HG02981 (cell line): ENCODE data around the gene HOXB2.

Experiments
- ATAC-seq: cut with Tn5 transposase; IDR thresholded peaks from one replicate; pipeline ENCODE4 v1.9.1; 2021; ENCODE audit warnings: mild to moderate bottlenecking, moderate library complexity; ENCODE audit not compliant: unreplicated experiment

HOXB2 gene

DNA sequence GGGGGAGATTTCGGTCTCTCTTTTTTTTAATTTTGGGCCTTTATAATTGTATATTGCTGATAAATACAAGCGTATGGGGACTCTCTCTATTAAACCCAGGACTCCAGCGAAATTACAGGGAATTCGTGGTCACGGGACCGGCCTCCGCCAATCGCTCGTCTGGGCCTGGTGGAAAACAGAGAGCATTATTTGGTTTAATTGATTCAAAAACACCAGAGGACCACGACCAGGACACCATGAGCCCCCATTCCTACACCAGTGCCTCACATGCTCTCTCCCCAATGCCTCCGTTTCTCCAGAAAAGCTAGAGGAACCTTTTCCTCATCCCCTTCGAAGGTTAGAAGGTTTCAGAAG is at the start of gene HOXB2:
Gene HOXB2, minus strand, starts transcription at position 88 of the 354 bp plus-strand sequence. CDS start 198 bp downstream, outside the sequence.
- ATAC-seq, result no peak

DNA sequence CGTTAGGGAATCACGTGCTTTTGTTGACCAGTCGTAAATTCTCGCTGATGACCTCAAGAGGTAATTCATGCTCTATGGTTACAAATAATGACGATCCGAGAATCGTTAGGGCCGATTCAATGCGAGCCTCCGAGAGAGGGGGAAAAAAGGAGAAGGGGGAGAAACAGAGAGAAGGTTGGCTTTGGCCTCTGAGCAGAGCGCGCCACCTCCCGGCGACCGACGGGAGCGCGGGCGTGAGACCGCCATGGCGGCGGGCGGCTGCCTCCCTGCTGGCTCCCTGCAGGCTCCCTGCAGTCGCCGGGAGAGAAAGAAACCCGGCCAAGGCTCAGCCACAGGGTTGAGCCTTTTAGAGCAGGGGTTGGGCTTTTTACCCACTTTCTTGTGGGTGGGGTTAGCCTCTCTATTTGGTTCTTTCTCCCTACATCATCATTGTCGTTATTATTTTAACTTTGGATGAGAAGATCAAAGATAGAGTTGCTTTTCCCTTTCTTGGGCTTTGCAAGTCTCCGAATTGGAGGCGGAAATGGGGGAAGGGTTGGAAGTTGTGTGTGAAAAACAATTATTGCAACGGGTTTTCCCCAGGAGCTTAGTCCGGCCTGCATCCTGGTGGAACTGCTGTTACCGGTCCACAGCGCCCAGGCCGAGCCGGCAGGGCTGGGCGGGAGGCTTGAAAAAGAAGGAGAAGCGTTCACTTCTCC is 49.1 kb upstream of the HOXB2 start:
- ATAC-seq, result no peak

DNA sequence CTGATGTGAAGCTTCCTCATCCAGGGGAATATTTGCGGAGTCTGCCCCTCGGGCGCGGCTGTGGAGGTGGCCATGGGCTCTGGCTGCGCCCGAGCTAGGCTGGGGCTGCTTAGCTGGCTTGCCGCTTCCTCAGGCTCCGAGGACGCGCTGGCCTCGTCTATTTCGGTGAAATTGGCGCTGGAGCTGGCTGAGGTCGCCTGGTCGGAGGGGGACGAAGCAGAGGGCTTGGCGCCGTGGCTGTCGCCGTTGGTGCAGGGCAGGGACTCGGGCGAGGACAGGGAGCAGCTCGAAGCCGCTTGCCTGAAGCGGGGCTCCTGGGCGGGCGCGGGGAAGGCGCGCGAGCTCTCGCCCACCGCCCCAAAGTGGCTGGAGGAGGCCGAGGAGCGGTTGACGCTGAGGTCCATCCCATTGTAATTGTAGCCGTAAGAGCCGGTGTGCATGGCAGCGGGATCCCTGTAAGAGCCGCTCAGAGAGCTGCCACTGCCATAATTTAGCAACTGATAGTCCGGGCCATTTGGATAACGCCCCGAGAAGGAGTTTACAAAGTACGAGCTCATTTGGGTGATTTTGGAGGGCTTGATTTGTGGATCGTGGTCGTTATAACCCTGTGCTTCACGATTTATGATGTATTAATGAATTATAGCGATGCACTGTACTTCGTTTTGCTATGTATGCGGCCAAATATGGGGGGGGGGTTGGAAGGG is 48.4 kb upstream of the HOXB2 start, which contains the start of gene HOXB5:
Gene HOXB5, minus strand, starts transcription at position 654 of the 704 bp plus-strand sequence. Its CDS starts 97 bp downstream, at position 557.
- no peak for ATAC-seq

DNA sequence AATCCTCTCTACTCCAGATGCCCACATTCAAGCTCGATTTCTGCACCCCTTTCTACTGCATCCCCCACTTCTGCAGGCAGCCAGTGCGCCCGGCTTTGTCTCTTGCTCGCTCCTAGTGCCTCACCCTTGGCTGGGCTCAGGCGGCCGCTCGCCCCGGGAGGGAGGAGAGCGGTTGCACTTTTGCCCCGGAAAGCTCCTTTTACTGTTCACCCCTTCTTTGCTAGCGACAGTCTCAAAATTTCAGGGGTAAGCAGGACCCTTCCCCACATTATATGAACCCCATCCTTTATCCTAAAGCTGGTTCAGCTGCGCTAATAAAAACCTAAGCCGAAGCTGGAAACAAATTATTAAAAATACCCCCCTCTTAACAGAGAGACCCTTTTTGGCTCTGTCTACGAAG is 47.7 kb upstream of the HOXB2 start:
- ATAC-seq, result no peak

DNA sequence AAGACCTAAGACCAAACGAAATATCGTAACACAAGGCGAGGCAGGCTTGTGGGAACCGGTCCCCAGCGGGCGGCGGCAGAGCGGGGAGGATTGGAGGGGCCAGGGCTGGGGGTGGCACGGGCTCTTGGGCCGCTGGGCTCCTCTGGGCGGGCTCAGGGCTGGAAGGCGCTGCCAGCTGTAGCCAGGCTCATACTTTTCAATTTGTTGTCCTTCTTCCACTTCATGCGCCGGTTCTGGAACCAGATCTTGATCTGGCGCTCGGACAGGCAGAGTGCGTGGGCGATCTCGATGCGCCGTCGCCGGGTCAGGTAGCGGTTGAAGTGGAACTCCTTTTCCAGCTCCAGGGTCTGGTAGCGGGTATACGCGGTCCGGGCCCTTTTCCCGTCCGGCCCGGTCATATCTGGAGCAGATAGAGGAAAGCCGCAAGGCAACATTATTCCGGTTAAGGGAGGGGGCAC is 47.2 kb upstream of the HOXB2 start:
- ATAC-seq, result no peak

DNA sequence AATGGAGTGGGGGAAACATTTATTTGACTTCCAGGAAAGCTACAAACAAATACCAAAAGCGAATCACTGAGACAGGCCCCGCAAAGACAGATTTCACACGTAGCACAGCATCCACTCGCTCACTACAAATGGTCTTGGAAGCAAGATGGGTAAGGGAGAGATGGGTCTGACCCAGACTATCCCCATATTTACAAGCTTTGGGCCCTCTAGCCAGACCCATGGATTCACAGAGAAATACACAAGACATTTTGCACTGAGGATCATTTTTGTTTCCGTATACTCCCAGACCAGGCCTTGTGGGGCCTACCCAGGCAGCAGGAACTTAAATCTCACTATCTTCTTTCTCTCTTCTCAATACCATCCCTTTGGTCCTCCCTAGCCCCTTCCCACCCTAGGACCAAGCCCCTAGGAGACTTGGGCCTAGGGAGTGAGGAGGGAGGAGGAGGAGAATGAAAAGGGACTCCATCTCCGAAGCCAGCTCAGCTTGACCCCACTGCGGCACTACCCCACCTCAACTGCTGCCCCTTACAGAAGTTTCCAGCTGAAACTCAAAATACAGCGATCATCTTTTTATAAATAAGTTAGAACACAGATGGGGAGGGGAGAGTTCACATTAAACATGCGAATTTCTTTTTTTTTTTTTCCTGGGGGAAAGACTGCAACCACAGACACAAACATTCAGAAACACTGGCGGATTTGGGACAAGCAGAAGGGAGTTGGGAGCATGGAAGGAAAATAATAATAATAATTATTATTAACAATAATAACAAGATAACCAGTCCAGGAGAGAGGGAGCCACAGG is 46.5 kb upstream of the HOXB2 start:
- ATAC-seq, result no peak

DNA sequence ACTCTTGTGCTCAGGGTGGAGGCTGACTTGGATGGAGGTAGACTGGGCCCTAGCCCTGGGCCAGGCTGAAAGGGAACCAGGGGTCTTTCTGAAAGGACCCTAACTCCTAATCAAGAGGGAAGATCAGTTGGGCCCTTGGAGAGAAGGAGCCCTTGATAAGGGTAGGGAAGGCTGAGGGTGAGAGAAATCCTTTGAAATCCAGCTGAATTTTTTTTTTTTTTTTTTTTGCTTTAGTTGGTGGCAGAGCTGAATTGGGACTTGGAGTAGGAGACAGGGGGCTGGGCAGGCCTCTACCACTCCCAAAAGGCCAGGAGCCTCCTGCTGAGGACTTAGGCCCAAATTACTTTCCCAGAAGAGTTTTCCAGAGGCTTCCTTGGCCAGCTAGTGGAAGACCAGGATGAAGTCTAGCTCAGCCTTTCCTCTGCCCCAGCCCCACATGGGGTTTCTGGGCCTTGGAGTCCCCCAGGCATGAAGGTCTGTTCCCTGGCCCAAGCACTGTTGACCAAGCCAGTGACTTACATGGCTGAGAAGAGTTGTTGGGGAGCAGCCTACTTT is 45.8 kb upstream of the HOXB2 start:
- no peak for ATAC-seq

DNA sequence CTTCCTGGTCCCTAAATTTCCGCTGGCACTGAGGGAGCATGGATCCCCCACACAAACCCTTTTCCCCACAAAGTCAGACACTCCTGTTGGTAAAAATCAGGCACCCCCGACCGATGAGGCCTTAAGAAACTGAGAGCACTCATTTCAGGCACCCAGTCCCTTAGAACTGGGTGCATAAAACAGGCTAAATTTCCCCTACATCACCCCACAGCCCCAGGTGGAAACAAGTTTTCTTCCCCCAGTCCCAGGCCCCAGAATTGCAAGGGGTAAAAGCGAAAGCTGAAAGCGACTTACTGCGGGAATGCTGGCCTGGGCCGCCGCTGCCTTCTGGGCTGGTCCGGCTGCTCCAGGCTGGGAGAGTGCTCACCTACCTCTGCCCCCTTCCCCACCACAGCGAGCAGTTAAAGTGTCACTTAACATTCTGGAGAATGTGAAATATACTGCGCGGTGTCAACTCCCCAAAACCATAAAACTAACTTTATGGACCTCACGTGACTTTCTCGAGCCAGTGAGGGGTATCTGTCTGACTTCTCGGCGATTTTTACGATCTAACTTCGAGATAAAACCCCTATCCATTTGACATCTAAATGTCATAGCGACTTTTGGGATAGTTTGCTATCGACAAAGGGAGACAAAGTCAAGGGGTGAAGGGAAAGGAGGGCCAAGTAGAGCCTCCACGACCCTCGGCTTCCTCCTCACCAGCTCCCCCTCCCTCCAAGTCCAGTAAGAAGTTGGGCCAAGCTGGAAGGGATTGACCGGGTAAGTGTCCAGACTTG is 45.1 kb upstream of the HOXB2 start, which contains the start of gene HOXB3:
Gene HOXB3, minus strand, starts transcription at position 411 of the 776 bp plus-strand sequence. CDS start 37,767 bp downstream, outside the sequence.
- no peak for ATAC-seq

DNA sequence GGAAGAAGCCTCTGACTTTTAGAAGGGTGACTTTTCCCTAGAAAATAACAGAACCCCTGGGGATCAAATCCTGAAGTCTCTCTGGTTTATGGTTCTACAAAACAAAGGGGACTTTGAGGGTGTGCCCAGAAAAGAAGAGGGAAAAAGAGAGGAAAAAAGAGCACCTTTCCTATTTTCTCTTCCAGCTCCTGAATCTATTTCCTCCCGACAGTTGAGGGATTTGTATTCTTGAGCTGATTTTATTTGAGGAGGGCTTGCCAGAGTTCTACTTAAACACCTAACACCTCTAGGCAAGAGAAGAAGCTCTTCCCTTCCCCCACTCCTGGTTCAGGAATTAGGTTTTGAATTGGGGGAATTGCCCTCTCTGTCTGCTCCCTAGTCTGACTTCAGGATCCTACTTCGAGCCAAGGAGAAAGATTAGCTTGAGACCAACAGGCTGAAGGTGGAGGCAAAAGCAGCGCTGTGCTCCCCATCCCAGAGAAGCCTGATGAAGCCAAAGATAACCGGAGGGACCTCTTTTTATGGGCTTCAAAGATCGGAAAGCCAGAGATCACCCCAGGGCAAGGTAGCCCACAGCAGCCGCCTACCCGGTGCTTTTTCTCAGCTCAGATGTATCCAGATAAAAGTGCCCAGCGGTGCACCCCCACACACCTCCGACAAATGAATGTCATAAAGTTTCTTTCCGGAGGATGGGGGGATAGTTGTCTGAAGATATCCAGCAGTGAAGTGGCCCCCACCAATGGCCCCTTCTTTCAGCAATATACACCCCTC is 44.3 kb upstream of the HOXB2 start:
- ATAC-seq, result no peak

DNA sequence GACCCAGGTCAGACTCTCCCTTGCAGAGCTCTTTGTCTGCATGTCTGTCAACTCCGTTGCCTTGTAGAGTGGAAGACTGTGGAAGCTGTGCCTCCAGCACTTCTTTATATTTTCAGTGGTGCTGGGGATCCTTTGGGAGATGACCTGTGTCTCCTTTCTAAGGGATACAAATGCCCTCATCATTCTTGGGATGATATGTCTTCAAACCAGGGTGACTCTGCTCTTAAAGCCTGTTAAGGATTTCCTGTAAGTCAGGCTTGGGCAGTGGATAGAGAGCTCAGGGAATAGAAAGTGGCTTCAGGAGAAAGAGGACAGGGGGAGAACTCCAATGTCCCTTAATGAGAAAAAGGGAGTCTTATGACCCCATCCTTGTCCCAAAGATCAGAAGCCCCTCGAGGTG is 43.6 kb upstream of the HOXB2 start:
- no peak for ATAC-seq

DNA sequence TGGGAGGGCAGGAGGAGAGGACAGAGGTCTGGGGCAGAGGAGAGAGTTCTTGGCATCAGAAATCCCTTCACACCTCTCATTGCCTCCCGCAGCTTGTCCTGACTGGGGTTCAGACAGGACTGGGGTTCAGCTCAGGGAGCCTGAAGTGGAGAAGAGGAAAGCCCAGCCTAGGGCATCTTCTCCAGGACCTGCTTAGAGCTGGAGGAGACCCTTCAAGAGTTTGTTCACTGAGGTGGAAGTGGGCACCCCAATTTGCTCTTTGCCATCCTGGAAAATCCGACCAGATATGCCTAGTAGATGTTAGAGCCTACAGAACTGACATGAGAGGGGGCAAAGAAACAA is 43.1 kb upstream of the HOXB2 start:
- no peak for ATAC-seq

DNA sequence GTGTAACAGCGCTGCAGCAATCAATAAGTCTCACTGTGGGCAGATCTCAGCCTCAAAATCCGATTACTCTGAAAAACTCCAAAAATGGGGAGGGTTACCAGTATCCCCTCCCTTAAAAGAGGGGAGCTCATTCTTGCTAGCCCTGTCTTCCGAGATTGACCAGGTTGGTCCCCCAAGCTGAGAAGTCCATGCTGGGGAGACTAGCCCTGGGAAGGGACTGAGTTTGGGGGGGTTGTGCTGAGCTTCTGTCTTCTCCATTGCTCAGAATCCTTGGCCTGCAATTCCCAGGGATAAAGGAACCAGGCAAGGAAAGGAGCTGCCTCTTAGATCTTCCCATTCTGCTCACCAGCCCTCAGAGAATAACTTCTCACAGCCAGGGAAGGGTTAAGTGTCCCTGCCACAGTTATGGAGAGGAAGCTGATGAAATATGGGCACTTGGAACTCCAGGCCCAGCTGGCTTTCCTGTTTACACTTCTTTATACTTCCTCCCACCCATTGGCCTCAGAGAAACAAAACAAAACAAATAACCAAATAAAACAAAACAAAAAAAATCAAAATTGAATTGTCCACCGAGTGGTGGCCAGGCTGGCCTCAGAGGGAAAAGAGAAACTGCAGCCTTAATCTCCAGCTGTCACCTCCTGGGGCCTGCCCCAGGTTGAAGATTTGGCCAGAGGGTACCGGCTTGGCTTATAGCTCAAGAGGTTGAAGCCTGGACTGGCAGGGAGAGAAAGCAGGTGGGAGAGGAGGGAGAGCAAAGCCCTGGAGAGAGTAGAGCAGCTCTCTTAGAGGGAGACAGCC is 42.6 kb upstream of the HOXB2 start:
- no peak for ATAC-seq

DNA sequence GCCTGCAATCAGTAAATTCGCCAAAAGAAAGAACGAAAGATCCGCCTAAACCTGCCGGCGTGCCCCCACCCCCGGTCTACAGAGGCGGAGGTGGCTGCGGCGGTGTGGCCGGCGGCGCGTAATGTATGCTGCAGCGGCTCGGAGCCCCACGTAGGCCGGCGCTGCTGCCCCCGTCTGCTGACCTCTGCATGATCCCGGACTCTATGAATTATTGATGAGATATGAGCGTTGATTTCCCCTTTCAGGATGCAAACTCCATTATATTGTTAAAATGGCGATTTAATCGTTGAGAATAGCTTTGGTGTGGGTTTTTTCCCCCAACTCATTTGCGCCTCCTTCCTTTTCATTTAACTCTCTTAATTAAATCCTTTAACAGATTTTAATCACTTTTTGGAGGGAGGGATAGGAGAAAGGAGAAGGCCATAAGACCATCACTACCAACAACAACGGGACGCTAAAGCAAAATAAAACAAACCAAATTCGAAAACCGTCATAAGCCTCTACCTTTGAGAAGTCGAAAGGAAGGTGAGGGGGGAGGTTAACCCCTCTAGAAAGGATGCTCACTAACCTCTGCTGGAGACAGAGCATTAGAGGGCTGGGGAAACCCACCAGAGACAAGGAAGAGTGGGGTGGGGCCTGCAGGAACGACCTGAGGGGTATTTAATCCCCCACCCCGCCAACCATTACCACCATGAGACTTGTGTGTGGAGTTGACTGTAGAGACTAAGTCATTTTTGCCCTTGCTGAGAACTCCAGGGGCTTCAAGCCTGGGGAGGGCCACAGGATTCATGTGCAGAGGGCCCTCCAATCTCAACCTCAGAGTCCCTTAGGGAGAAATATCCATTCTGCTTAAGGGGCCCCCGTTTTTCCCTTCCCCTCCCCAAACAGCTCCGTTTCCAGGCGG is 41.7 kb upstream of the HOXB2 start:
- no peak for ATAC-seq

DNA sequence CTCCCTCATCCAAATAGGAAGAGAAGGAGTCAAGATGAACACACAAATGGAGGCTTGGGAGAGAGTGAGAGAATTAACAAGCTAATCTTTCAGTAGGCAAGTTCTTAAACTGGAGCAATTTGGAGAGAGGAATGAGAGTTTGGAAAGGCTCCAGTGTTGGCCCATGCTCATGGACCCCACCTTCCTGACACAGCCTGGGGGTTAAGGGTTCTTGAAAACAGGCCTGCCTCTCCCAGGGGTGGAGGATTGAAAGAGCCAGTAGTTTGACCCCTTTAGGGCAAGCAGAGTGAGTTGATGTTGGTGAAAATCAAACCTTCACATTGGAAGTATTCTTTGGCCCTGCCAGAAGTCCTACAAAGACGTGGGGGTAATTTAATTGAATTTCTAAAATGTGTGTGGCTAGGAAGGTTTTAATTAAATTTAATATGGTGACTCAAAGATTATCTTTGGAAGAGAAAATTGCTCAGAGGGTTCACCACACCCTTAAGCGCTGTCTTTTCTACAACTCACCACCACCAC is 39.4 kb upstream of the HOXB2 start:
- no peak for ATAC-seq

DNA sequence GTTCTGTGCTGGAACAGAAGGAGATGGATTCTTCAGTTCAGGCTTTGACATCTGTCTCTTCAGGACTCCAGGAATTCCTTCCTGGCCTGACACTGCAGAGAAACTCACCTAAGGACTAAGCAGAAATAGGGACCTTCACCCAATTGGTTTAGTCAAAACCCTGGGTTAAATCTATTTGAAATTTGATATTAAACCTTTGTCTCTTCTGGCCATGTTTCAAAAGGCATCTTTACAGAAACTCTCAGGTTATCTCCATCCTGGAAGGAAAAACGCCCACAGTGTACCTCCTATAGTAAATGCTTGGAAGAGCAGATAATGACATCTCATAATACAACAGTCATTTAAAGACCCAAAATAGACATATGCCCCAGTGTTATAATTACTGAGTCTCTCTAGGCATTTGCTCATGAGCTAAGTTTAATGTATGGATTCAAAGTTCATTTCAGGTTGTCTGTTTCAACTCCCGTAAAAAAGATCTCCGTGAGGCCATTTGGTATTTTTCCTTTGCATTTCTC is 38.9 kb upstream of the HOXB2 start:
- no peak for ATAC-seq

DNA sequence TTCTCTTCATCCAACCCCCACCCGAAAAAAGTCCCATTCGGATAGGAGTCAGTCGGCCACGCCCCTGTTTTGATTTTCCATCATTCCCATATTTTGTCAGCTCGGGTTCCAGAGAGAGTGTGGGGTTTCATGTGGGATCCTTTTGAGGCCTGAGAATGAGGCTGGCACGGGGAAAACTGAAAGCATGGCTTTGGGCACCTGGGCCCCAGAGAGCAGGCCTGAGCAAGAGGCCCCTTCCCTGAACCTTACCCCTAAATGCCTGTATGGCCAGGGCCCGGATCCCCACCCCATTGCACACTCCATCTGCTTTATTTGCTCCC is 37.8 kb upstream of the HOXB2 start:
- no peak for ATAC-seq

DNA sequence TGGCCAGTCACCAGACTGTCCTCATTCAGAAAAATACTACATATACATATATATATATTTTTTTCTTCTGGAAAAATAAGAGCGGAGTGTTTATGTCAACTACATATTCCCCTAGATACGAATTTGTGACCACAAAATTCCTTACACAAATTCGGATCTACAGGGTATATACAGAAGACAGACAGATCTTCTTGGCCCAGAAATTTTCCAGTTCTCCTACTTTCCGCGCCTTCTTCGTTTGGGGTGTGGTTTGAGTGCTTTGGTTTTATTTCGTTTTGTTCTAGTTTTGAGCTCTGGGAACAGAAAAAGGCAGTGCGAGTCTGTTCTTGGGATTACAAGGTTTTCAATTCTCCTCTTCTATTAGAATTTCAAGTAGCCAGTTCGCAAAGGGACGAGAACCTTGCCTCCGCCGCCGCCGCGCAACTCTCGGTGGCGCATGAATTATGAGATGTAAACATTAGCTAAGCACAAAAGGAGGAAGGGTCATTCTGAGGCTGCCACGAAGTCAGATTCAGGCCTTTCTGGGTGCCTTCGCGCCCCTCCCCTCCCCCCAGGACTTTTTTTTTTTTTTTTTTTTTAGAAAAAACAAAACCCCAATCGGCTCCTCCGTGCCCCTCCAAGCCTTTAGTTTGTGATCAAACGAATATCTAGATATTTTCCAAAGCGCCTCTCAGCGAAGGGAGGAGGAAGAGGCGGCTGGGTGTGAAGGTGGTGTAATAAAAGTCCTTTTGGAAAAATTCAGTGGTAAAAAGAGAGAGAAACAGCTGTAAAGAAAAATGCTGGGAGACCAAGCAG is 35.0 kb upstream of the HOXB2 start:
- ATAC-seq, result no peak
